SK-N-SH treated with all-trans-retinoic acid at 6 μM for 48 hours (cell line): ENCODE measurements around the gene MKX.

Source experiments
- ATAC-seq: fragments of 200-7000 bp; cut with Tn5 transposase; 3 replicates; pipeline ENCODE4 v1.9.1; 2020; ENCODE audit warnings: mild to moderate bottlenecking, moderate library complexity
- ARNTL ChIP-seq: fragments of 450-650 bp; formaldehyde crosslinking; IDR thresholded peaks from 2 replicates; pipeline ENCODE4 v1.5.0; 2020; ENCODE audit warnings: low read depth, mild to moderate bottlenecking, moderate library complexity, borderline replicate concordance
- BACH2 ChIP-seq: fragments of 250-450 bp; sonication (Bioruptor Pico); IDR thresholded peaks from 2 replicates; pipeline ENCODE4 v1.9.0; 2021; ENCODE audit warnings: mild to moderate bottlenecking, borderline replicate concordance
- GLIS3 ChIP-seq: fragments of 250-450 bp; sonication (Bioruptor Pico); IDR thresholded peaks from 2 replicates; pipeline ENCODE4 v1.5.0; 2020; ENCODE audit warnings: mild to moderate bottlenecking, moderate library complexity
- ISL1 ChIP-seq: fragments of 250-450 bp; sonication (Bioruptor Pico); IDR thresholded peaks from 2 replicates; pipeline ENCODE4 v2.1.2; 2022; ENCODE audit warnings: mild to moderate bottlenecking, moderate library complexity
- OSR1 ChIP-seq: fragments of 250-450 bp; sonication (Bioruptor Pico); IDR thresholded peaks from 2 replicates; pipeline ENCODE4 v1.8.0; 2022; ENCODE audit warnings: moderate library complexity, mild to moderate bottlenecking, inconsistent platforms
- PPARA ChIP-seq: fragments of 250-450 bp; sonication (Bioruptor Pico); IDR thresholded peaks from 2 replicates; pipeline ENCODE4 v1.5.0; 2020; ENCODE audit warnings: mild to moderate bottlenecking, borderline replicate concordance
- RARB ChIP-seq: fragments of 250-450 bp; sonication (Bioruptor Pico); IDR thresholded peaks from 2 replicates; pipeline ENCODE4 v1.8.0; 2021; ENCODE audit warnings: mild to moderate bottlenecking, moderate library complexity
- SNAI2 ChIP-seq: fragments of 250-450 bp; sonication (Bioruptor Pico); IDR thresholded peaks from 2 replicates; pipeline ENCODE4 v1.5.0; 2020; ENCODE audit warnings: mild to moderate bottlenecking, moderate library complexity
- TCF4 ChIP-seq: fragments of 250-450 bp; sonication (Bioruptor Pico); IDR thresholded peaks from 2 replicates; pipeline ENCODE4 v1.8.0; 2021; ENCODE audit warnings: mild to moderate bottlenecking, moderate library complexity, borderline replicate concordance
- TOX ChIP-seq: fragments of 250-450 bp; sonication (Bioruptor Pico); IDR thresholded peaks from 2 replicates; pipeline ENCODE4 v1.8.0; 2021; ENCODE audit warnings: mild to moderate bottlenecking, moderate library complexity, borderline replicate concordance
- ZFP3 ChIP-seq: fragments of 250-450 bp; sonication (Bioruptor Pico); IDR thresholded peaks from 2 replicates; pipeline ENCODE4 v1.5.0; 2020; ENCODE audit warnings: mild to moderate bottlenecking, moderate library complexity
- ZFP30 ChIP-seq: fragments of 450-650 bp; formaldehyde crosslinking; IDR thresholded peaks from 2 replicates; pipeline ENCODE4 v1.5.0; 2022; ENCODE audit warnings: mild to moderate bottlenecking, moderate library complexity
- ZNF70 ChIP-seq: fragments of 450-650 bp; formaldehyde crosslinking; IDR thresholded peaks from 2 replicates; pipeline ENCODE4 v1.5.0; 2020; ENCODE audit warnings: mild to moderate bottlenecking, moderate library complexity
- ZNF8 ChIP-seq: fragments of 450-650 bp; formaldehyde crosslinking; IDR thresholded peaks from 2 replicates; pipeline ENCODE4 v1.5.0; 2020; ENCODE audit warnings: mild to moderate bottlenecking, moderate library complexity
- TF ChIP-seq, protein P1 (sequence below): fragments of 250-450 bp; sonication (Bioruptor Pico); IDR thresholded peaks from 2 replicates; pipeline ENCODE4 v1.5.0; 2020; ENCODE audit warnings: mild to moderate bottlenecking, moderate library complexity
- TF ChIP-seq, protein P2 (sequence below): fragments of 250-450 bp; sonication (Bioruptor Pico); IDR thresholded peaks from 2 replicates; pipeline ENCODE4 v1.5.1; 2020; ENCODE audit warnings: low read depth, mild to moderate bottlenecking, moderate library complexity
- TF ChIP-seq, protein P3 (sequence below): fragments of 250-450 bp; sonication (Bioruptor Pico); IDR thresholded peaks from 2 replicates; pipeline ENCODE4 v1.8.0; 2021; ENCODE audit warnings: low read depth, mild to moderate bottlenecking, moderate library complexity, borderline replicate concordance
- TF ChIP-seq, protein P4 (sequence below): fragments of 250-450 bp; sonication (Bioruptor Pico); IDR thresholded peaks from 2 replicates; pipeline ENCODE4 v1.8.0; 2020; ENCODE audit warnings: mild to moderate bottlenecking, moderate library complexity, borderline replicate concordance
- TF ChIP-seq, protein P5 (sequence below): fragments of 250-450 bp; sonication (Bioruptor Pico); IDR thresholded peaks from 2 replicates; pipeline ENCODE4 v1.5.1; 2021; ENCODE audit warnings: mild to moderate bottlenecking, moderate library complexity

Gene MKX

DNA sequence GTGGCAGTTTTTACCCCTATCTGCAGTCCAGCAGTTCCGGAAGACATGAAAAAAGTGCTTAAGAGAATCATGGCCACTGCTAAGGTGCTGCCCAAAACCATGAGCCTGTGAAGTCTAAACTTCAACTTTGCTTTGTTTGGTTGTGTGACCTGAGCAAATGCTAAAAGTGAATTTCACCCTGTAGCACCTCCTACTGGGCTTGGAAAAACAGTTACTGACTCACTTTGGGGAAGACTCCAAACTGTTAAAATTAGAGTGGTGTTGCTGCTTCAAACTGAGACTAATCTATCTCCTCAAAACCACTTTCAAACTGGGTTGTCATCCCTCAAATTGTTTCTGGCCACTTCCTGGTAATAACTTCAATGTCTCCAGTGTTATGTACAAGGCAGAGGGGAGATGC is 21.3 kb downstream of the MKX start (continued):
- TF ChIP-seq, protein P1, sequence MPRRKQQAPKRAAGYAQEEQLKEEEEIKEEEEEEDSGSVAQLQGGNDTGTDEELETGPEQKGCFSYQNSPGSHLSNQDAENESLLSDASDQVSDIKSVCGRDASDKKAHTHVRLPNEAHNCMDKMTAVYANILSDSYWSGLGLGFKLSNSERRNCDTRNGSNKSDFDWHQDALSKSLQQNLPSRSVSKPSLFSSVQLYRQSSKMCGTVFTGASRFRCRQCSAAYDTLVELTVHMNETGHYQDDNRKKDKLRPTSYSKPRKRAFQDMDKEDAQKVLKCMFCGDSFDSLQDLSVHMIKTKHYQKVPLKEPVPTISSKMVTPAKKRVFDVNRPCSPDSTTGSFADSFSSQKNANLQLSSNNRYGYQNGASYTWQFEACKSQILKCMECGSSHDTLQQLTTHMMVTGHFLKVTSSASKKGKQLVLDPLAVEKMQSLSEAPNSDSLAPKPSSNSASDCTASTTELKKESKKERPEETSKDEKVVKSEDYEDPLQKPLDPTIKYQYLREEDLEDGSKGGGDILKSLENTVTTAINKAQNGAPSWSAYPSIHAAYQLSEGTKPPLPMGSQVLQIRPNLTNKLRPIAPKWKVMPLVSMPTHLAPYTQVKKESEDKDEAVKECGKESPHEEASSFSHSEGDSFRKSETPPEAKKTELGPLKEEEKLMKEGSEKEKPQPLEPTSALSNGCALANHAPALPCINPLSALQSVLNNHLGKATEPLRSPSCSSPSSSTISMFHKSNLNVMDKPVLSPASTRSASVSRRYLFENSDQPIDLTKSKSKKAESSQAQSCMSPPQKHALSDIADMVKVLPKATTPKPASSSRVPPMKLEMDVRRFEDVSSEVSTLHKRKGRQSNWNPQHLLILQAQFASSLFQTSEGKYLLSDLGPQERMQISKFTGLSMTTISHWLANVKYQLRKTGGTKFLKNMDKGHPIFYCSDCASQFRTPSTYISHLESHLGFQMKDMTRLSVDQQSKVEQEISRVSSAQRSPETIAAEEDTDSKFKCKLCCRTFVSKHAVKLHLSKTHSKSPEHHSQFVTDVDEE (CRISPR knock-in tag): no peak
- TF ChIP-seq, protein P2, sequence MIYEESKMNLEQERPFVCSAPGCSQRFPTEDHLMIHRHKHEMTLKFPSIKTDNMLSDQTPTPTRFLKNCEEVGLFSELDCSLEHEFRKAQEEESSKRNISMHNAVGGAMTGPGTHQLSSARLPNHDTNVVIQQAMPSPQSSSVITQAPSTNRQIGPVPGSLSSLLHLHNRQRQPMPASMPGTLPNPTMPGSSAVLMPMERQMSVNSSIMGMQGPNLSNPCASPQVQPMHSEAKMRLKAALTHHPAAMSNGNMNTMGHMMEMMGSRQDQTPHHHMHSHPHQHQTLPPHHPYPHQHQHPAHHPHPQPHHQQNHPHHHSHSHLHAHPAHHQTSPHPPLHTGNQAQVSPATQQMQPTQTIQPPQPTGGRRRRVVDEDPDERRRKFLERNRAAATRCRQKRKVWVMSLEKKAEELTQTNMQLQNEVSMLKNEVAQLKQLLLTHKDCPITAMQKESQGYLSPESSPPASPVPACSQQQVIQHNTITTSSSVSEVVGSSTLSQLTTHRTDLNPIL (CRISPR knock-in tag): no peak
- TF ChIP-seq RARB (CRISPR knock-in tag) (no peak), SNAI2 (CRISPR knock-in tag) (no peak), OSR1 (no peak), ISL1 (CRISPR knock-in tag) (no peak), ZFP3 (CRISPR knock-in tag) (no peak)
- TF ChIP-seq, all 23 proteins: peak for 0

DNA sequence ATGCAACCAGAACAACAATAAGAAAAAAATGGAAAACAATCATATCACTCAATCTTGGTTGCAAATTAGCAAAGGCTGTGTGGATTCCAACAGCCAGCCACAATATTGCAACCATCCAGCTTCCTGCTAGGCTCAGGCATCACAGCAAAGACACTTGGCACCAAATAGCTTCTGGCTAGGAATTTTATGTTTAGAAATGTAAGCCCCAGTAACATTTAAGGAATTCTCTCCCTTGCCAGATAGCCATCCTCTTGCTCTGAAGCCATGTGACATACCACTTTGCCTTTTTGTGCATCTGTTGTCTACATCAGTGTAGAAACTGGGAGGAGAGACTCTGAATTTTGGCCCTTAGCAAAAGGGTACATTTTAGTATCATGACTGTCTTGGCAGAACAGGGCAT is 22.2 kb downstream of the MKX start:
- TF ChIP-seq, protein P3, sequence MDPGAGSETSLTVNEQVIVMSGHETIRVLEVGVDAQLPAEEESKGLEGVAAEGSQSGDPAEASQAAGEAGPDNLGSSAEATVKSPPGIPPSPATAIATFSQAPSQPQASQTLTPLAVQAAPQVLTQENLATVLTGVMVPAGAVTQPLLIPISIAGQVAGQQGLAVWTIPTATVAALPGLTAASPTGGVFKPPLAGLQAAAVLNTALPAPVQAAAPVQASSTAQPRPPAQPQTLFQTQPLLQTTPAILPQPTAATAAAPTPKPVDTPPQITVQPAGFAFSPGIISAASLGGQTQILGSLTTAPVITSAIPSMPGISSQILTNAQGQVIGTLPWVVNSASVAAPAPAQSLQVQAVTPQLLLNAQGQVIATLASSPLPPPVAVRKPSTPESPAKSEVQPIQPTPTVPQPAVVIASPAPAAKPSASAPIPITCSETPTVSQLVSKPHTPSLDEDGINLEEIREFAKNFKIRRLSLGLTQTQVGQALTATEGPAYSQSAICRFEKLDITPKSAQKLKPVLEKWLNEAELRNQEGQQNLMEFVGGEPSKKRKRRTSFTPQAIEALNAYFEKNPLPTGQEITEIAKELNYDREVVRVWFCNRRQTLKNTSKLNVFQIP (CRISPR knock-in tag): no peak
- TF ChIP-seq ZNF70 (CRISPR knock-in tag): no peak
- no peak for TF ChIP-seq GLIS3
- TF ChIP-seq, protein P1 (CRISPR knock-in tag): no peak
- no peak for TF ChIP-seq ARNTL (CRISPR knock-in tag)
- TF ChIP-seq TOX: no peak
- TF ChIP-seq TCF4 (CRISPR knock-in tag): no peak
- TF ChIP-seq, protein P4, sequence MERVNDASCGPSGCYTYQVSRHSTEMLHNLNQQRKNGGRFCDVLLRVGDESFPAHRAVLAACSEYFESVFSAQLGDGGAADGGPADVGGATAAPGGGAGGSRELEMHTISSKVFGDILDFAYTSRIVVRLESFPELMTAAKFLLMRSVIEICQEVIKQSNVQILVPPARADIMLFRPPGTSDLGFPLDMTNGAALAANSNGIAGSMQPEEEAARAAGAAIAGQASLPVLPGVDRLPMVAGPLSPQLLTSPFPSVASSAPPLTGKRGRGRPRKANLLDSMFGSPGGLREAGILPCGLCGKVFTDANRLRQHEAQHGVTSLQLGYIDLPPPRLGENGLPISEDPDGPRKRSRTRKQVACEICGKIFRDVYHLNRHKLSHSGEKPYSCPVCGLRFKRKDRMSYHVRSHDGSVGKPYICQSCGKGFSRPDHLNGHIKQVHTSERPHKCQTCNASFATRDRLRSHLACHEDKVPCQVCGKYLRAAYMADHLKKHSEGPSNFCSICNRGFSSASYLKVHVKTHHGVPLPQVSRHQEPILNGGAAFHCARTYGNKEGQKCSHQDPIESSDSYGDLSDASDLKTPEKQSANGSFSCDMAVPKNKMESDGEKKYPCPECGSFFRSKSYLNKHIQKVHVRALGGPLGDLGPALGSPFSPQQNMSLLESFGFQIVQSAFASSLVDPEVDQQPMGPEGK (CRISPR knock-in tag): no peak
- no peak for TF ChIP-seq BACH2 (CRISPR knock-in tag)
- no peak for TF ChIP-seq RARB (CRISPR knock-in tag)
- TF ChIP-seq, protein P5, sequence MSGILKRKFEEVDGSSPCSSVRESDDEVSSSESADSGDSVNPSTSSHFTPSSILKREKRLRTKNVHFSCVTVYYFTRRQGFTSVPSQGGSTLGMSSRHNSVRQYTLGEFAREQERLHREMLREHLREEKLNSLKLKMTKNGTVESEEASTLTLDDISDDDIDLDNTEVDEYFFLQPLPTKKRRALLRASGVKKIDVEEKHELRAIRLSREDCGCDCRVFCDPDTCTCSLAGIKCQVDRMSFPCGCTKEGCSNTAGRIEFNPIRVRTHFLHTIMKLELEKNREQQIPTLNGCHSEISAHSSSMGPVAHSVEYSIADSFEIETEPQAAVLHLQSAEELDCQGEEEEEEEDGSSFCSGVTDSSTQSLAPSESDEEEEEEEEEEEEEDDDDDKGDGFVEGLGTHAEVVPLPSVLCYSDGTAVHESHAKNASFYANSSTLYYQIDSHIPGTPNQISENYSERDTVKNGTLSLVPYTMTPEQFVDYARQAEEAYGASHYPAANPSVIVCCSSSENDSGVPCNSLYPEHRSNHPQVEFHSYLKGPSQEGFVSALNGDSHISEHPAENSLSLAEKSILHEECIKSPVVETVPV (CRISPR knock-in tag): no peak
- no peak for TF ChIP-seq ZFP30 (CRISPR knock-in tag)
- TF ChIP-seq, protein P2 (CRISPR knock-in tag): no peak
- no peak for TF ChIP-seq SNAI2 (CRISPR knock-in tag)
- TF ChIP-seq ZNF8 (CRISPR knock-in tag): no peak
- no peak for TF ChIP-seq PPARA
- no peak for ATAC-seq
